Amniotic stem cell (primary cell): ENCODE results near the gene MUC12.
"Not testable (repeated sequence)": the region's sequence is repeated elsewhere in the genome, so short reads cannot be mapped to it uniquely, and the experiment has no call there.

ENCODE experiments used
- DNase-seq: peaks from one replicate; lab custom pipeline; 2025; lab: John Stamatoyannopoulos, UW

MUC12 gene

DNA sequence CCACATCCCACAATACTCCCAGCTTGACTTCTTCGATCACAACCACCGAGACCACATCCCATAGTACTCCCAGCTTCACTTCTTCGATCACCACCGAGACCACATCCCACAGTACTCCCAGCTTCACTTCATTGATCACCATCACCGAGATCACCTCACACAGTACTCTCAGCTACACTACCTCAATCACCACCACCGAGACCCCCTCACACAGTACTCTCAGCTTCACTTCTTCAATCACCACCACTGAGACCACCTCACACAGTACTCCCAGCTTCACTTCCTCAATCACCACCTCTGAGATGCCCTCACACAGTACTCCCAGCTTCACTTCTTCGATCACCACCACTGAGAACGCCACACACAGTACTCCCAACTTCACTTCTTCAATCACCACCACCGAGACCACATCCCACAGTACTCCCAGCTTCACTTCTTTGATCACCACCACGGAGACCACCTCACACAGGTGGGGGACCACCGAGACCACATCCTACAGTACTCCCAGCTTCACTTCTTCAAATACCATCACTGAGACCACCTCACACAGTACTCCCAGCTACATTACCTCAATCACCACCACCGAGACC lies 11.4 kb upstream of the MUC12 start:
- DNase-seq, result no peak

DNA sequence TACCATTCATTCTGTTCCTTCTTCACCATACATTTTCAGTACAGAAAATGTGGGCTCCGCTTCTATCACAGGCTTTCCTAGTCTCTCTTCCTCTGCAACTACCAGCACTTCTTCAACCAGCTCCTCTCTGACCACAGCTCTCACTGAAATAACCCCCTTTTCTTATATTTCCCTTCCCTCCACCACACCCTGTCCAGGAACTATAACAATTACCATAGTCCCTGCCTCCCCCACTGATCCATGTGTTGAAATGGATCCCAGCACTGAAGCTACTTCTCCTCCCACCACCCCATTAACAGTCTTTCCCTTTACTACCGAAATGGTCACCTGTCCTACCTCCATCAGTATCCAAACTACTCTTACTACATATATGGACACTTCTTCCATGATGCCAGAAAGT lies 9.5 kb upstream of the MUC12 start:
- no peak for DNase-seq

DNA sequence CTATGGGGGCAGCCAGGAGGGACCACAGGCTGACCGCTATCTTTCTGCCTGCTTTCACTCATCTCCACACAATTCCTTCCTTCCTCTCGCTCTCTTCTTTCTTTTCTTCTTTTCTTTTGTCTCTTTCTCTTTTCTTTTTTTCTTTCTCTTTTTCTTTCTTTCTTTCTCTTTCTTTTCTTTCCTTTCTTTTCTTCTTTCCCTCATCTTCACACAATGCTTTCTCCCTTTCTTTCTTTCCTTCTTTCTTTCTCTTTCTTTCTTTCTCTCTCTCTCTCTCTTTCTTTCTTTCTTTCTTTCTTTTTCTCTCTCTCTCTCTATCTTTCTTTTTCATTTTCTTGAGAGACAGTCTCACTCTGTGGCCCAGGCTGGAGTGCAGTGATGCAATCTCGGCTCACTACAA lies 6.8 kb upstream of the MUC12 start:
- DNase-seq, result no peak

DNA sequence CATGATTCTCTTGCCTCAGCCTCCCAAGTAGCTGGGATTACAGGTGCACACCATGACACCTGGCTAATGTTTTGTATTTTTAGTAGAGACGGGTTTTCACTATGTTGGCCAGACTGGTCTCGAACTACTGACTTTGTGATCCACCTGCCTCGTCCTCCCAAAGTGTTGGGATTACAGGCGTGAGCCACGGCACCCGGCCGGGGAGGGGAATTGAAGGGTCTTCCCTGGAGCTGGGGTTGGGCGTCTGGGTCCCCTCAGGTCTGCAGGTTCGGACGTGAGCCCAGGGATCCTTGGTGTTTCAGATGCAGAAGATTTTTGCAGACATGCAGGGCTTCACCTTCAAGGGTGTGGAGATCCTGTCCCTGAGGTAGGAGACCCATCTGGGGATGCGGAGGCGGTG lies 6.0 kb upstream of the MUC12 start:
- no peak for DNase-seq

DNA sequence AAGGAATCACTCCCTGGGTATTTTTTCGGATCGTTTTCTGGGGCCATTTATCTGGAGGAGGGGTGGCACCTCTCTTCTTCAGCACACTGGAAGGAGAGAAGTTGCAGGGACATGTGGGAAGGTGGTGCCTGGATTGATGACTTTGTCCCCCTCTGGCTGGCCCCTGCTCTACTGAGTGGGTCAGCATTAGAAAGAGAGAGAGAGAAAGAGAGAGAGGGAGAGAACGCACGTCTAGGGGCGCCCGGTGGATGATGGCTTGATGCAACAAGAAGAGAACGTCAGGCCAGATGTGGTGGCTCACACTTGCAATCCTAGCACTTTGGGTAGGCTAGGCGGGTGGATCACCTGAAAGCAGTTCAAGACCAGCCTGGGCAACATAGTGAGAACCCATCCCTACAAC lies 5.5 kb upstream of the MUC12 start:
- no peak for DNase-seq

- DNase-seq, result no peak
Observed at GRCh38 chr7:100964630-100965029, 4.7 kb upstream of the MUC12 start.

DNA sequence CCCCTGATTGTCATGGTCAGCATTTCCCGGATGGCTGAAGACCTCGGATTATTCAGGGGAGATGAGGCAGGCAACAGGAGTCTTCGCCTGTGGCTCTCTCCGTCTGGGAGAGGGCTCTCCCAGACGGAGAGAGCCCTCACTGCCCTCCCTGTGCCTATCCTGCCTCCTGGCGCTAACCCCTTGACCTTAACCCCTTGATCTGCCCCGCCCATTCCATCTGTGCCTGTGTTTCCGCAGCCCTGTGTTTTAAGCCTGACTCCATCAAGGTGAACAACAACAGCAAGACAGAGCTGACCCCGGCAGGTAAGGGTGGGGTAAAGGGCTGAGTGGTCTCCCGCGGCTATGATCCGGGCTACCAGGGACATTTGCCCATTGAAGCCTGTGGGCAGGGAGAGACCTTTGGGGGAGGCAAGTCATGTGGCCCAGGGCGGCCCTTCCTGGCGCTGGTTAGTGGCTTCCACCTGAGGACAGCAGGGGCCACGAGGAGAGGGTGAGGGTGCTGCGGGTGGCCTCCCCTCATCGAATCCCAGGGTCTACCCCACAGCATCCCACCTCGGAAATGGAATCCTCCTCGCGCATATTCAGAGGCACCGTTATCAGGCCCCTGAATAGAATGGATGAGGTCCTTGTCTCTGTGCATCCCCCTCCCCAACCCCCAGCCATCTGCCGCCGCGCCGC lies 4.2 kb upstream of the MUC12 start:
- no peak for DNase-seq

GRCh38 chr7:100965723-100966541 lies 3.4 kb upstream of the MUC12 start:
- DNase-seq, result no peak

- DNase-seq, result no peak
Observed at GRCh38 chr7:100966542-100967291, 2.6 kb upstream of the MUC12 start.

DNA sequence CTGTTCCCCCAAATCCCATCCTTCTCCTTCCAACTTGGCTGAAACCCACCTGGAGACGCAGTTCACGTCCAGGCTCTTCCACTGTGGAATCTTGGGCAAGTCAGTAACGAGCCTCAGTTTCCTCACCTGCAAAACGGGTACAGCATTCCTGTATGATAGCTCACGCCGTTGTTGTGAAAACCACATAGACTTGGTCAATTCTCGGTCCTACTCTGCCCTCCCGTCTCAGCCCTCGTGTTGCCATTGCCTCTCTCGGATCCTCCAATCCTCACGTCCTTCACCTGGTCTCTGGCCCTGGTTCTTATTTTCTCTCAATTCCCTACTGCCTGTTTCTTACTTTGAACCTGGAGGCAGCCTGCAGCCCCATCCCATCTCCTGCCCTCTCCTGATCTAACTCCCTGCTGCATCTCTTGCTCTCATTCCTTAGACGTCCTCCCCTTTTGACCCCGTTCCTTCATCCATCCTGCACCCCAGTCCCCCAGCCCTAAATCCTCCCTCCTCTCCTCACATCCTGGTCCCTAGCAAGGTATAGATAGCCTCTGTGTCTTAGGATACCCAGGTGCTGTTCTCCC lies 2.0 kb upstream of the MUC12 start:
- no peak for DNase-seq

DNA sequence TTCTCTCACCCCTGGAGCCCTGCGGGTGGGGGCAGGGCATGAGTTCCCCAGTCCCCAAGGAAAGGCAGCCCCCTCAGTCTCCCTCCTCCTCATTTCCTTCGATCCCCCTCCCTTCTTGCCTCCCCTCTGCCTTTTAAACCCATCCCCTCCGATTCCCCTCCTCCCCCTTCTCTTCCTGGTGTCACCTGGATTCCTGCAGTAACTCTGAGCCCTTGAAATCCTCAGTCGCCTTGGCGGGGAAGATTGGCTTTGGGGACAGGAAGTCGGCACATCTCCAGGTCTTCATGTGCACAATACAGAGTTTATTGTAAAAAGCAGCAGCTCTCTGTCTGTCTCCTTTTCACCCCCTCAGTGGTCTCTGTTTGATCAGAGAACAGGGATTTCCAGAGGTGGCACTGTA lies 1.3 kb upstream of the MUC12 start:
- DNase-seq, result no peak

GRCh38 chr7:100968650-100969049 lies 715 bp upstream of the MUC12 start:
- DNase-seq, result no peak

GRCh38 chr7:100971111-100972001 lies 2.0 kb downstream of the MUC12 start:
- no peak for DNase-seq

DNA sequence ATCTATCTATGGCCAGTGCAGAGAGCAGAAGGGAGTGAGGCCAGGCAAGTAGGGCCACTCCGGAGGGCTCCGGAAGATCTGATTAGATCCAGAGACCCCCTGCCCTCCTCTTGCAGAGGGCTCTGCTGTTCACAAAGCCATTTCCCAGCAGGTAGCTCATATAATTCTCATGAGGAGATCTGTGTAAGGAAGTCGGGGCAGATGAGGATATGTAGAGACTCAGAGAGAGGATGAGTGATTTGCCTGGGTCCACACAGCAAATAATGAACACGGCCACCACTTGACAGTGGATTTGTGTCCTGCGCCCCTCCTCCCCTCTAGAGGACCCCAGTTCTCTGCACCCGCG lies 2.6 kb downstream of the MUC12 start:
- no peak for DNase-seq

GRCh38 chr7:100974021-100974420 lies 4.7 kb downstream of the MUC12 start:
- no peak for DNase-seq

DNA sequence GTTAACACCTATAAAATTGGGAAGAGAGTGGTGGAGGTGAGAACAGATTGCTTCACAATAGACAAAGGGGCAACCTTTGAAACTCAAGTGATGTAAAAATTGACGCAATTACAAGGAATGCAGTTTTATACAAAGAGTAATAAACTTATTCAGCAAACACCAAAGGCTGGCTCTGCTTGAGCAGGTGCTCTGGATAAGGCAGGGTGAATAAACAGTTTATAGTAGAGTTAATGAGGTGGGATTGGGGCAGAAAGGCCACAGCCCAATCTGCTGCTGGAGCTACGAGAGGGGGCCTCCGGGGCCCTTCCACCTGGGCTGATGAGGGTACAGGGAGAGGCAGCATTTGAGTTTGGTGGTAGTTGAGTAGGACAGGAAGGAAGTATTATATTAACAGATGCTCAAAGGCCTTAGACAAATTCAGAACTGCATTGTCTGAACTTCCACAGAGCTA lies 6.0 kb downstream of the MUC12 start:
- no peak for DNase-seq

DNA sequence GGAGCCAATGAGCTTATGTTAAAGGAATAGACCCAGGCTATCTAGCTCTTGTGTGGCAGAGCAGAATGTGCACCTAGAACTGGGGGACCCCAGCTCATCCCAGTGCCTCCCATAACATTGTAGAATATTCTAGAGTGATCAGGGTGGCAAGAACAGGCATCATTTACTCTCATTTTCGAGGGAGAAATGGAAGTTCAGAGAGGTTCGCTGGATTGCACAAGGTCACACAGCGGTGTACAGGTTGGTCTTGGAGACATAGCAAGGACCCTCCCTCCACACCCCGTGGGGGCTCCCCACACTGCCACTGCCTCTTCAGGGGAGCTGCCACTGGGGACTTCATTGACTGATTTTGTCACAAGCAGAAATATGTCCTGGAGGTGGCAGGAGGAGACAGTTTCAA lies 8.9 kb downstream of the MUC12 start:
- no peak for DNase-seq

DNA sequence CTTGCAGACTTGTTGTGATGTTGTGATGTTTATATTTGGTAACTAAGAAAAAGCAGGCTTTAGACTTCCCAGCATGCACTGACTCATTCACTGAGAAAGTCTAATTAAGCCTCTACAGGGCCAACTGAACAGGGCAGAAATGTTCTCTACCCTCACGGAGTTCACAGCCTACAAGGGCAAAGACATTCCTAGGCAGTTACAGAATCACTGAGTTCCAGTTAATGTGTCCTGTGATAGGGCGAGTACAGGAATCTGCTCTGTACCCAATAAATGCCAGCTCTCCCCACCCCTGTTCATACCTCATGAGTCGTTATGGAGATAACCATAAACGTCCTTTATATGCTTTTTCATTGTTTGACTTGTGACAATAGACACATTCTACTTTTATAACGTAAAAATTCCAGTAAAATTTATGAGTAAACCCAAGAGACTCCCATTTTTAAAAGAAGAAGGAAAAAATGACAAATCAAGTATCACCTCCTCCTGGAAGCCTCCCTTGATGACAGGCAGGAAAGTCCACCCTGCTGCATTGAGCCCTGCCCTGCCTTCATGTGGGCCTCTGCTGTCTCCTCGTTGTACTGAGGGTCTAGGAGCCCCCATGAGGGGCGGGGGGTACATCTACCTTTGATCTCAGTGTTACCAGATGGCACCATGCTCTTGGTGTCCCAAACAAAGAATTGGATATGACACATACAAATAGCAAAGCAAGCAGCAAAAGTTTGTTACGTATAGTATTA lies 14.3 kb downstream of the MUC12 start:
- peak; percentile 76 for DNase-seq

DNA sequence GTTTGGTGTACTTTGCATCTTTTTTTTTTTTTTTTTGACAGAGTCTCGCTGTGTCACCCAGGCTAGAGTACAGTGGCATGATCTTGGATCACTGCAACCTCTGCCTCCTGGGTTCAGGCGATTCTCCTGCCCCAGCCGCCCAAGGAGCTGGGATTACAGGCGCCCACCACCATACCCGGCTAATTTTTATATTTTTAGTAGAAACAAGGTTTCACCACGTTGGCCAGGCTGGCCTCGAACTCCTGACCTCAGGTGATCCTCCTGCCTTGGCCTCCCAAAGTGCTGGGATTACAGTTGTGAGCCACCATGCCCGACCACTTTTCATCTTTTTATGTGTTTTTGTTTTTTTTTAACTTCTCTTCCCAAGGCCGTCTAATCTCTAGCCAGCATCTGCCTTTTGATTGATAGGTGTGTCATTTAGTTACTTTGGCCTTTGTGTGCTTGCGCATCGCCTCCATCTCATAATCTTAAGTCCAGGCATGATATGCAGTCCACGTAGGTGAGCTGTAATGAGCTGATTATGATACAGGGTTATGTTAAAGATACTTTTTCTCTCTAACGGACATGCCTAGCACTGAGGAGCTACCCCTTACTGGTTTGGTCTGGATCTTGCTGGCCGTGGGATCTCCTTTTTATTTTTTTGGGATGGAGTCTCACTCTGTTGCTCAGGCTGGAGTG lies 15.0 kb downstream of the MUC12 start:
- DNase-seq, result not testable (repeated sequence)
